ENCODE measurements around the gene SENP5.
A peak's percentile ranks its signal among the peaks of the same experiment; 100 is the strongest.

DNA sequence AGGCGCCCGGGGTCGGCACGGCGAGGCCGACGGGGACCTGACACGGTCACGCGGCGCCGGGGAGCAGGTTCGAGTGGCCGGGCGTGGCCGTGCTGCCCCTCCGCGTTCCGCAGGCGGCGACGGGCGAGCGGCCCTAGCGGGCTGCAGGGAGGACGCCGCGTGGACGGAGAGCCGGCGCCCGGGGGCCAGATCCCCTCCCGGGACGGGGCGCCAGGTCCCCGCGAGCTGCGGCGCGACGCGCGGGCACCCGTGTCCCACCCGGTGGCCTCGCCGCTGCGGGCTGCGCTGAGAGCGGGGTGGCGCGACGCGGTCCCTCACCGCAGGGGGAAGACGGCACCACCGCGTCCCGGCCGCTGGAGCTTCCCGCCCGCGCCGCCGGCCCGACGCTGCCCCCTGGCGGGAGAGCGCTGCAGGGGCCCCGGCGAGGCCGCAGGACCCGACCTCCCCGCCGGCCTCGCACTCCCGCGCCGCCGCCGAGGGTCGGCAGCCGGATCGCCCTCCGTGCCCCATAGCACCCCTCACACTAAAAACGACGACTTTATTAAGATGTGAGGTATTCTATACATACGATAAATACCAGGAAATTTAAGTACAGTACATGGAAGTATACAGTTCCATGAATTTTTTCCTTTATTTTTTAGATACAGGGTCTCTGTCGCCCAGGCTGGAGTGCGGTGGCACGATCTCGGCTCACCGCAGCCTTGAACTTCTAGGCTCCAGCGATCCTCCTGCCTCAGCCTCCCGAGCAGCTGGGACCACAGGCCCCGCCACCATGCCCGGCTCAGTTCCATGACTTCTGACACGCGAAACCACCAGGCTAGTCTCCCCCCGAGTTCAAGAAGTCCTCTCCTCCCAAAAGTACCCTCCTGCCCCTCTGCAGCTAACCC is 102.2 kb downstream of the SENP5 start:
- TF ChIP-seq, protein P1, sequence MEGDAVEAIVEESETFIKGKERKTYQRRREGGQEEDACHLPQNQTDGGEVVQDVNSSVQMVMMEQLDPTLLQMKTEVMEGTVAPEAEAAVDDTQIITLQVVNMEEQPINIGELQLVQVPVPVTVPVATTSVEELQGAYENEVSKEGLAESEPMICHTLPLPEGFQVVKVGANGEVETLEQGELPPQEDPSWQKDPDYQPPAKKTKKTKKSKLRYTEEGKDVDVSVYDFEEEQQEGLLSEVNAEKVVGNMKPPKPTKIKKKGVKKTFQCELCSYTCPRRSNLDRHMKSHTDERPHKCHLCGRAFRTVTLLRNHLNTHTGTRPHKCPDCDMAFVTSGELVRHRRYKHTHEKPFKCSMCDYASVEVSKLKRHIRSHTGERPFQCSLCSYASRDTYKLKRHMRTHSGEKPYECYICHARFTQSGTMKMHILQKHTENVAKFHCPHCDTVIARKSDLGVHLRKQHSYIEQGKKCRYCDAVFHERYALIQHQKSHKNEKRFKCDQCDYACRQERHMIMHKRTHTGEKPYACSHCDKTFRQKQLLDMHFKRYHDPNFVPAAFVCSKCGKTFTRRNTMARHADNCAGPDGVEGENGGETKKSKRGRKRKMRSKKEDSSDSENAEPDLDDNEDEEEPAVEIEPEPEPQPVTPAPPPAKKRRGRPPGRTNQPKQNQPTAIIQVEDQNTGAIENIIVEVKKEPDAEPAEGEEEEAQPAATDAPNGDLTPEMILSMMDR (conservative IDR thresholded peaks at IDR 0.05; ENCODE audit: low read length): peak; percentile 60
- TF ChIP-seq EZH2phosphoT487 (IDR thresholded peaks at IDR 0.05; ENCODE audit: borderline replicate concordance): no peak

Measured in Loucy (cell line).